ENCODE data around the gene SRBD1. TPM values are rescaled to one million over a fixed set of nuclear protein-coding genes. Genes with fewer than 3 reads are reported as not detected.

The SRBD1 gene
- total and polyA plus RNA-seq, 2 of the 8 experiments (the other 6 are each of a cell fraction or from before 2014, with no cell fraction given): 4.6 to 20.0 TPM

DNA sequence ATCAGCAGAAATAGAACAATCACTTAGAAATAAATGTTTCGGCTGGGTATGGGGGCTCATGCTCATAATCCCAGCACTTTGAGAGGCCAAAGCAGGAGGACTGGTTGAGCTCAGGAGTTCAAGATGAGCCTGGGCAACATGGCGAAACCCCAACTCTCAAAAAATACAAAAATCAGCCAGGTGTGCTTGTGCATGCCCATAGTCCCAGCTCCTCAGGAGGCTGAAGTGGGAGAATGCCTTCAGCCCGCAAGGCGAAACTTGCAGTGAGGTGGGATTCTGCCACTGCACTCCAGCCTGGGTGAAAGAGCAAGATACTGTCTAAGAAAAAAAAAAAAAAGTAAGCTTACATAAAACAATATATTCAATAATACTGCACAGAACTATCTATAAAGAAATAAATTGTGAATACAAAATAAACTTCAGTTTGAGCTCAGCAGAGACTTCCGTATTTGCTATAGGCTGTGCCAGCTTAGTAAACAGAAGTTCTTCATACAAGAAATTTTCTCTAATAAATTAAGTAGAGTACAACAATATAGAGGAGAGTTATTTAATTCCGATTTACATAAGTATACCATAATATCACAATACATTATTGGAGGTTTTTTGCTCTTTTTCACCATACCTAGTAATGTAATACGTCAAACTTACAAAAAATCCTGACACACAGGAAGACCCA, 43.6 kb downstream of the SRBD1 start:
- 91% methylated on average over 7 of the region's 7 CpGs; no CpG with 5 or more reads in 1 of the 2 experiments for WGBS, 2 experiments (ENCODE audit: extremely low coverage in 1 of 2, insufficient coverage in 1 of 2, insufficient read length in 1 of 2, insufficient replicate concordance in 2 of 2, low coverage in 1 of 2, low lambda C conversion rate in 2 of 2, missing lambda C conversion rate in 1 of 2)
- no peak for DNase-seq (ENCODE audit: low read depth in 1 of 2, low spot score in 2 of 2)
- no peak for FAIRE-seq
- TF ChIP-seq, protein P1, sequence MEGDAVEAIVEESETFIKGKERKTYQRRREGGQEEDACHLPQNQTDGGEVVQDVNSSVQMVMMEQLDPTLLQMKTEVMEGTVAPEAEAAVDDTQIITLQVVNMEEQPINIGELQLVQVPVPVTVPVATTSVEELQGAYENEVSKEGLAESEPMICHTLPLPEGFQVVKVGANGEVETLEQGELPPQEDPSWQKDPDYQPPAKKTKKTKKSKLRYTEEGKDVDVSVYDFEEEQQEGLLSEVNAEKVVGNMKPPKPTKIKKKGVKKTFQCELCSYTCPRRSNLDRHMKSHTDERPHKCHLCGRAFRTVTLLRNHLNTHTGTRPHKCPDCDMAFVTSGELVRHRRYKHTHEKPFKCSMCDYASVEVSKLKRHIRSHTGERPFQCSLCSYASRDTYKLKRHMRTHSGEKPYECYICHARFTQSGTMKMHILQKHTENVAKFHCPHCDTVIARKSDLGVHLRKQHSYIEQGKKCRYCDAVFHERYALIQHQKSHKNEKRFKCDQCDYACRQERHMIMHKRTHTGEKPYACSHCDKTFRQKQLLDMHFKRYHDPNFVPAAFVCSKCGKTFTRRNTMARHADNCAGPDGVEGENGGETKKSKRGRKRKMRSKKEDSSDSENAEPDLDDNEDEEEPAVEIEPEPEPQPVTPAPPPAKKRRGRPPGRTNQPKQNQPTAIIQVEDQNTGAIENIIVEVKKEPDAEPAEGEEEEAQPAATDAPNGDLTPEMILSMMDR (IDR thresholded peaks at IDR 0.05; ENCODE audit: control extremely low read depth in 1 of 3, insufficient read depth in 1 of 3, low read depth in 1 of 3, low read length in 3 of 3): no peak
- TF ChIP-seq HDAC2 (IDR thresholded peaks at IDR 0.05; ENCODE audit: borderline replicate concordance in 1 of 2, low read depth in 2 of 2, low read length in 2 of 2): no peak
- no peak for TF ChIP-seq CHD2 (IDR thresholded peaks at IDR 0.05; ENCODE audit: low read length)
- TF ChIP-seq NANOG (IDR thresholded peaks at IDR 0.05; ENCODE audit: insufficient read depth, low read depth, low read length, poor library complexity, severe bottlenecking): no peak
- TF ChIP-seq SRF (IDR thresholded peaks at IDR 0.05; ENCODE audit: low read depth, low read length): no peak
- TF ChIP-seq SIN3A (conservative IDR thresholded peaks at IDR 0.05 in 1 of 2, IDR thresholded peaks at IDR 0.05 in 1 of 2; ENCODE audit: low read depth in 1 of 2, low read length in 2 of 2): no peak
- TF ChIP-seq SP4 (IDR thresholded peaks at IDR 0.05; ENCODE audit: low read length): no peak
- TF ChIP-seq NRF1 (IDR thresholded peaks at IDR 0.05; ENCODE audit: low read depth, low read length): no peak

More for the DNA sequence above, 43.6 kb downstream of the SRBD1 start:
- H3K27me3 ChIP-seq (replicated peaks in 1 of 4; ENCODE audit: control insufficient read depth in 3 of 4, extremely low read depth in 1 of 4, insufficient read depth in 3 of 4, low read length in 3 of 4): no peaks in the 10 kb centered on the region
- no peak overlapping the region for H2BK15ac ChIP-seq (ENCODE audit: low read length)
- H4K91ac ChIP-seq (replicated peaks; ENCODE audit: insufficient read length, low read length): no peak overlapping the region
- no peak overlapping the region for H4K5ac ChIP-seq (ENCODE audit: insufficient read length, low read depth, low read length)
- no peak overlapping the region for H2BK5ac ChIP-seq (ENCODE audit: low read depth, low read length)
- no peak overlapping the region for H2BK120ac ChIP-seq (replicated peaks; ENCODE audit: low read depth, low read length)
- peaks cover 0 to 6% (median 3%) of the 10 kb centered on the region in 4 experiments; a peak in 2 of 7 replicates for H3K4me1 ChIP-seq (replicated peaks in 1 of 4; ENCODE audit: control insufficient read depth in 3 of 4, insufficient read depth in 4 of 4, low read length in 3 of 4)
- H3K23ac ChIP-seq (ENCODE audit: insufficient read length): no peak overlapping the region
- H3K79me1 ChIP-seq (ENCODE audit: low read depth, low read length): no peaks in the 10 kb centered on the region
- no peak overlapping the region for H2BK20ac ChIP-seq (ENCODE audit: low read length)
- H3K4me2 ChIP-seq (ENCODE audit: insufficient read depth in 1 of 2, low read depth in 2 of 2, low read length in 2 of 2): no peak overlapping the region
- peaks cover 0 to 2% (median 1%) of the 10 kb centered on the region in 4 experiments; a peak in 1 of 8 replicates for H3K36me3 ChIP-seq (ENCODE audit: control insufficient read depth in 2 of 4, insufficient read depth in 4 of 4, low read length in 3 of 4)
- CTCF ChIA-PET (ENCODE audit: partially characterized antibody): interaction anchor here (0.6 to 1.5 kb wide), 5 partner anchors 8 to 1740 kb away, joined by 3 to 6 read pairs (median 4); no protein-coding TSS in a partner anchor
- no peaks in the 10 kb centered on the region for H3K23me2 ChIP-seq (ENCODE audit: low read depth, low read length)
- no peak overlapping the region for H3K56ac ChIP-seq (replicated peaks; ENCODE audit: insufficient read length, low read depth, low read length)
- no peak overlapping the region for H3K27ac ChIP-seq (ENCODE audit: low read depth, low read length)
- H4K8ac ChIP-seq (ENCODE audit: extremely low read depth, insufficient read depth, low read length): no peak overlapping the region
- H2AFZ ChIP-seq (ENCODE audit: low read length): no peak overlapping the region
- H2BK12ac ChIP-seq (ENCODE audit: low read depth, low read length): no peak overlapping the region
- H3K9me3 ChIP-seq (ENCODE audit: insufficient read depth in 2 of 2, low read depth in 1 of 2, low read length in 1 of 2): no peaks in the 10 kb centered on the region
- H3K4me3 ChIP-seq (ENCODE audit: extremely low read depth in 1 of 4, insufficient read depth in 2 of 4, low read depth in 3 of 4, low read length in 4 of 4): no peak overlapping the region
- H3K14ac ChIP-seq (ENCODE audit: insufficient read length): no peak overlapping the region
- no peaks in the 10 kb centered on the region for H4K20me1 ChIP-seq (replicated peaks in 1 of 2; ENCODE audit: control insufficient read depth in 1 of 2, insufficient read depth in 2 of 2, low read length in 2 of 2)
- H3K9ac ChIP-seq (replicated peaks in 1 of 4; ENCODE audit: extremely low read depth in 1 of 4, low read depth in 3 of 4, low read length in 3 of 4): no peak overlapping the region
- no peak overlapping the region for H2AK5ac ChIP-seq (ENCODE audit: low read depth, low read length)
- H3K18ac ChIP-seq (ENCODE audit: extremely low read depth, low read length): no peak overlapping the region
- H3K4ac ChIP-seq (replicated peaks; ENCODE audit: insufficient read length, low read depth, low read length): no peak overlapping the region
- H3K79me2 ChIP-seq (ENCODE audit: control insufficient read depth in 1 of 2, insufficient read depth in 2 of 2, low read length in 2 of 2): 0 out of 4 replicates have a peak, but pooled peaks cover 0 to 5% of the 10 kb centered on the region in 2 experiments
- POLR2A ChIA-PET (ENCODE audit: partially characterized antibody): interaction anchor here (0.7 to 1.1 kb wide), 4 partner anchors 10 to 457 kb away, joined by 3 to 4 read pairs (median 3); no protein-coding TSS in a partner anchor

Data from H1 (cell line).